ENCODE data around the gene C11orf68.

Gene C11orf68

GRCh38 chr11:65906602-65907001 lies 12.3 kb downstream of the C11orf68 start:
- TF ChIP-seq CTCF (IDR thresholded peaks at IDR 0.05; ENCODE audit: low read depth, low read length) = no peak
- DNase-seq (ENCODE audit: low read depth in 2 of 2) = peak in 1 of 2 donors; percentile 23
- H3K4me3 ChIP-seq (replicated peaks in 1 of 2; ENCODE audit: low read depth in 2 of 2, low read length in 2 of 2) = no peak overlapping the region

DNA sequence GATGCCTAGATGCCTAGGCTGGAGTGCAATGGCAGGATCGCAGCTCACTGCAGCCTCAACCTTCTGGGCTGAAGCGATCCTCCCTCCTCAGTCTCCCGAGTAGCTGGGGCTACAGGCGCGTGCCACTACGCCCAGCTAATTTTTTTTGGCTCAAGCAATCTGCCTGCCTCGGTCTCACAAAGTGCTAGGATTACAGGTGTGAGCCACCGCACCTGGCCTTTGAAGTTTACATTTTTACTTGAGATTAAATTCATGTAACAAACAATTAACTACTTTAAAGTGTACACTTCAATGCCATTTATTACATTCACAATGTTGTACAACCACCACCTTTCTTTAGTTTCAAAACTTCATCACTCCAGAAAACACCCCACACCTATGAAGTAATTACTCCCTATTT lies 15.1 kb downstream of the C11orf68 start:
- no peak for DNase-seq (ENCODE audit: low read depth in 2 of 2)
- no peak for TF ChIP-seq CTCF (IDR thresholded peaks at IDR 0.05; ENCODE audit: low read depth, low read length)
- no peak overlapping the region for H3K4me3 ChIP-seq (replicated peaks in 1 of 2; ENCODE audit: low read depth in 2 of 2, low read length in 2 of 2)

DNA sequence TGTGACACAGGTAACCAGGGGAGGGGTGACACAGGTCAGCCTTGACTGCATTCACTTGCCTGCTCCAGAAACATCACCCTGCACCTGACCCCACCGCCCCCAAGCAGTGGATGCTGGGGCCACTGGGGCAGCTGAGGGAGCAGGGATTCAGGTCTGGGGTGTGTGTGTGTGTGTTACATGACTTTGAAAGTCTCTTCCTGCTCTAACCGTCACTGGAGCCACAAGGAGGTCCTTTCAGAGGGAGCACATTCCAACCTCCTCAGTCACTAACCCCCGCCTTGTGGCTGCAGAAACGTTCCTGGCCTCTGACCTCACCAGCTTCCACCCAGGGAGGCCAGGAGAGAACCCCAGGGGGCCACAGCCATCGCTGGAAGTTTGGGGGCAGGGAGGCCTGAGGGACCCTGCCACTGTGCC lies 15.8 kb downstream of the C11orf68 start:
- no peak for TF ChIP-seq CTCF (IDR thresholded peaks at IDR 0.05; ENCODE audit: low read depth, low read length)
- DNase-seq (ENCODE audit: low read depth in 2 of 2) = peak; percentile 69 to 92
- H3K4me3 ChIP-seq (replicated peaks in 1 of 2; ENCODE audit: low read depth in 2 of 2, low read length in 2 of 2) = no peak overlapping the region

DNA sequence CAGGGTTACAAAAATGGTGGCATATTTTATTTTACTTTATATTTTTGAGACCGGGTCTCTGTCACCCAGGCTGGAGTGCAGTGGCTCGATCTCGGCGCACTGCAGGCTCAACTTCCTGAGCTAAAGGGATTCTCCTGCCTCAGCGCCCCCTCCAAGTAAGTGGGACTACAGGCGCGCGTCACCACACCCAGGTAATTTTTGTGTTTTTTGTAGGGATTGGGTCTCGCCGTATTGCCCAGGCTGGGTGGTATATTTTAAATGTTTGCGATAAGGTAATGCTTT lies 18.0 kb downstream of the C11orf68 start:
- H3K4me3 ChIP-seq (replicated peaks in 1 of 2; ENCODE audit: low read depth in 2 of 2, low read length in 2 of 2) = no peak overlapping the region
- TF ChIP-seq CTCF (IDR thresholded peaks at IDR 0.05; ENCODE audit: low read depth, low read length) = no peak
- DNase-seq (ENCODE audit: low read depth in 2 of 2) = no peak

DNA sequence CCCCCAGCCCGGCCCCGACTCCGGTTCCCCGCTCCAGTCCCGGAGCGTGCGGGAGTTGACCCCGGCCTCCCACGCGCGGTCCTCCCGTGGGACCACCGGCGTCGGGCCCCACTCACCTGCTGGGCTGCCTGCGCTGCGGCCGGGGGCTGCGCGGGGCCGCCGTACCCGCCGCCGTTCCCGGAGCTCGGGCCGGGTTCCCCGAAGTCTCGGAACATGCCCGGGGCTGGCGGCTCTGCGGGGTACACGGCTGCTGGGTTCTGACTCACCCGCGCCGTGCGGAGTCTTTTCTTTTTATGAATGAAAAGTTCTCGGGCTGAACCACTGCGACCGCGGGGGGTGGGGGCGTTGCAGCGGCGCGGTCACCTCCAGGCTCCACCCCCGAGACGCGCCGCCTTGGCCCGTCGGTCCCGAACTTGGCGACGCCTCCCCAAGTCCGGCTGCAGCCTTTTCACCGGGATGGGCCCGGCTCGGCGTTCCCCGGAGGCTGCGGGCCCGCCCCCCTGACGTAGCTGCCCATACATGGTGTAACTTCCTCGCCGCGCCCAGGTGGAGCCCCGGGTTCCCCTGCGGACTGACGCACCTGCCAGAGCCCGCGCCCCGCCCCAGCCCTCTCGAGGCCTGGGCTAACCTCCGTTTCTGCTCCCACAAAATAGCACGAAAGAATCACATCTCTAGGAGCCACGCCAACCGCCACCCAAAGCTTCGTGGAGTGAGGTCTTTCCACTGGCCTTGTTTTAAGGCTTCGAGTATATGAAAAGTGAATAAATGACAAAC lies 18.6 kb downstream of the C11orf68 start, which contains the start of gene FOSL1:
Gene FOSL1 (minus strand): TSS at position 264 of the 774 bp plus-strand sequence. CDS start 49 bp downstream, at position 215.
- peak; percentile 97 to 98 for DNase-seq (ENCODE audit: low read depth in 2 of 2)
- TF ChIP-seq CTCF (IDR thresholded peaks at IDR 0.05; ENCODE audit: low read depth, low read length) = no peak
- H3K4me3 ChIP-seq (replicated peaks in 1 of 2; ENCODE audit: low read depth in 2 of 2, low read length in 2 of 2) = peak within 1 kb of the TSS; percentile 76 to 98

DNA sequence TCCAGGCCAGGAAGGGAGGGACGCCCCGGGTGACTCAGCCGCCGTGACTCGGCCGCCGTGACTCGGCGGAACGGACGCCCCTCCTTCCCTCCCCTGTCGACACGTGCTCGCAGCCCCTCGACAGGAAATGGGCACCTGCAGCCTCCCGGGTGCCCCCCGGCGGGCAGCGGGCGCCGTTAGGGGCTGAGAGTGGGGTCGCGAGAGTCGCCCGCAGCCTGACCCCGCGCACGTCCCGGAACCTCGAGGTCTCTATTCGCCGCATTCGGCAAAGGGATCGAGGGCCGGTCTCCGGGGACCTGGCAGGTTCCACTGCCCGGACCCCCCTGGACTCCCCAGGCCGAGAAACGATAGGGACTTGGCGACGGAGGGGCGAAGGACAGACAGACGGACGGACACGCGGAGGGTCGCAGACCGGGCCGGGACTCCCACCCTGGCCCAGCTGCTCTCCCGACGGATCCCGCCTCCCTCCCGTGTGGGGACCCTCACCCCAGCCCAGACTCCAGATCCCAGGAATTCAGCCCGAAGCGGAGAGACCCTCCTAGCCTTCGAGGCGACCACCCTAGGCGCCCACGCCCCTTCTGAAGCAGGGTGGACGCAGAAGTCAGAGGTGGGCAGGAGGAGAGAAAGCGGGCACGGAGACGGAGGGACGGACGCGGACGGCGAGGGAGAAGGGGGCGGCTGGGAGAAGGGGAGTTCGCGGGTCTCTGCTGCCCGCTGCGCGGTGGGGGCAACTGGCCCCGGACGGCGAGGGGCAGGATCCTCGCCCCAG lies 19.3 kb downstream of the C11orf68 start:
- TF ChIP-seq CTCF (IDR thresholded peaks at IDR 0.05; ENCODE audit: low read depth, low read length) = no peak
- H3K4me3 ChIP-seq (replicated peaks in 1 of 2; ENCODE audit: low read depth in 2 of 2, low read length in 2 of 2) = peak overlapping the region; percentile 76 to 98
- peak; percentile 76 to 80 for DNase-seq (ENCODE audit: low read depth in 2 of 2)

Measured in cardiac fibroblast (primary cell).